ENCODE results near the gene CBLN3. TPM values are rescaled to one million over a fixed set of nuclear protein-coding genes. Genes with fewer than 3 reads are reported as not detected.

The CBLN3 gene
- total and polyA plus RNA-seq, 9 of the 15 experiments (the other 6 are each of a cell fraction or from before 2014, with no cell fraction given): 0.05 to 0.59 (median 0.26) TPM; not detected in 1

- no peak for DNase-seq (ENCODE audit: extremely low read depth in 1 of 4, low spot score in 3 of 4)
- Histone ChIP-seq H3K27me3 (ENCODE audit: control insufficient read depth in 2 of 2, insufficient read depth in 2 of 2, low read length in 2 of 2) (no peaks in the 10 kb centered on the region), H3K9me1 (ENCODE audit: control insufficient read depth, insufficient read depth, low read length) (no peaks in the 10 kb centered on the region), H3K9ac (ENCODE audit: insufficient read depth in 1 of 2, low read depth in 2 of 2, low read length in 2 of 2) (no peak overlapping the region), H3K4me1 (replicated peaks in 1 of 2; ENCODE audit: control insufficient read depth in 2 of 2, insufficient read depth in 2 of 2, low read length in 2 of 2) (peaks cover 7 to 11% of the 10 kb centered on the region in 2 experiments; a peak in 3 of 5 replicates), H3K4me3 (no peak overlapping the region), H3K27ac (ENCODE audit: extremely low read depth, low read depth, low read length) (no peak overlapping the region), H2AFZ (ENCODE audit: low read depth, low read length) (peak overlapping the region; percentile 55; the same call in 1 of the 2 replicates), H3K79me2 (ENCODE audit: control insufficient read depth, insufficient read depth, low read length) (no peaks in the 10 kb centered on the region), H3K9me3 (replicated peaks; ENCODE audit: control insufficient read depth, insufficient read depth, low read depth, low read length) (no peaks in the 10 kb centered on the region), H4K20me1 (replicated peaks; ENCODE audit: control insufficient read depth, insufficient read depth, low read length) (no peaks in the 10 kb centered on the region), H3K36me3 (ENCODE audit: control insufficient read depth, insufficient read depth, low read length) (no peaks in the 10 kb centered on the region), H3K4me2 (ENCODE audit: insufficient read depth, low read length) (no peak overlapping the region)
- TF ChIP-seq SMARCE1 (IDR thresholded peaks at IDR 0.05): no peak
- no peak for TF ChIP-seq PCBP2 (IDR thresholded peaks at IDR 0.05; ENCODE audit: low read depth, low read length, poor library complexity, severe bottlenecking)
- TF ChIP-seq ZBTB1 (CRISPR knock-in tag; IDR thresholded peaks at IDR 0.05; ENCODE audit: borderline replicate concordance, low read depth): no peak
- no peak for TF ChIP-seq ZSCAN29 (IDR thresholded peaks at IDR 0.05)
- no peak for TF ChIP-seq HDAC8 (tag; IDR thresholded peaks at IDR 0.05)
- TF ChIP-seq CREB1 (IDR thresholded peaks at IDR 0.05): no peak
- TF ChIP-seq CREB1 (CRISPR knock-in tag; IDR thresholded peaks at IDR 0.05): no peak
- TF ChIP-seq ZNF143 (CRISPR knock-in tag; IDR thresholded peaks at IDR 0.05): no peak
- TF ChIP-seq ZNF77 (CRISPR knock-in tag; IDR thresholded peaks at IDR 0.05): no peak
- ATAC-seq: no peak
- FAIRE-seq: no peak
- WGBS (ENCODE audit: insufficient coverage, low coverage, missing lambda C conversion rate): 31% methylated on average over 2 of the region's 2 CpGs
- ChIA-PET CTCF (ENCODE audit: low intra/inter-chr PET ratio) (no interaction called here), POLR2A (no interaction called here)
- BruUV-seq (replicated peaks): no TSS peak
- intact Hi-C loops (cut with micrococcal nuclease) (no loop called here), in situ Hi-C loops (cut with MboI) (no loop called here)
These were observed 42.5 kb downstream of the CBLN3 start for GRCh38 chr14:24387009-24387345.
